HUDEP-2 (cell line): ENCODE measurements around the gene TRMT10A.

Experiments used
- DNase-seq, 76 experiments: peaks; one replicate each; lab custom pipeline; 2025; ENCODE audit not compliant: unreplicated experiment in 76 of 76; lab: John Stamatoyannopoulos, UW

Gene TRMT10A

GRCh38 chr4:99563310-99564186 lies at the start of gene TRMT10A:
TRMT10A (minus strand) TSS chr4:99564039; CDS start chr4:99559338, 4,701 bp downstream.
- DNase-seq, result peak; percentile 48 to 96 (median 91)

GRCh38 chr4:99612704-99613103 lies 48.9 kb upstream of the TRMT10A start:
- no peak for DNase-seq

GRCh38 chr4:99612281-99612680 lies 48.4 kb upstream of the TRMT10A start:
- DNase-seq, result no peak

- no peak for DNase-seq
Measured at GRCh38 chr4:99610605-99611175, 46.9 kb upstream of the TRMT10A start.

- no peak for DNase-seq
Measured at GRCh38 chr4:99608417-99608816, 44.6 kb upstream of the TRMT10A start.

GRCh38 chr4:99606716-99607115 lies 42.9 kb upstream of the TRMT10A start:
- no peak for DNase-seq

- no peak for DNase-seq
Measured at GRCh38 chr4:99594818-99595217, 31.0 kb upstream of the TRMT10A start.

- no peak for DNase-seq
Measured at GRCh38 chr4:99593781-99594641, 30.2 kb upstream of the TRMT10A start.

- no peak for DNase-seq
Measured at GRCh38 chr4:99591757-99592156, 27.9 kb upstream of the TRMT10A start.

GRCh38 chr4:99587803-99588202 lies 24.0 kb upstream of the TRMT10A start:
- no peak for DNase-seq

- DNase-seq, result no peak
Measured at GRCh38 chr4:99587309-99587708, 23.5 kb upstream of the TRMT10A start.

- no peak for DNase-seq
Measured at GRCh38 chr4:99586797-99587196, 23.0 kb upstream of the TRMT10A start.

- no peak for DNase-seq
Measured at GRCh38 chr4:99586322-99586721, 22.5 kb upstream of the TRMT10A start.

GRCh38 chr4:99585516-99585915 lies 21.7 kb upstream of the TRMT10A start:
- DNase-seq, result no peak

- no peak for DNase-seq
Measured at GRCh38 chr4:99578714-99579113, 14.9 kb upstream of the TRMT10A start.

- no peak for DNase-seq
Measured at GRCh38 chr4:99574530-99575324, 10.9 kb upstream of the TRMT10A start, which contains the start of gene MTTP. MTTP (plus strand) TSS chr4:99574824; CDS start chr4:99574910, 86 bp downstream.

GRCh38 chr4:99573735-99574368 lies 10.0 kb upstream of the TRMT10A start:
- no peak for DNase-seq

- no peak for DNase-seq
Measured at GRCh38 chr4:99572527-99573240, 8.8 kb upstream of the TRMT10A start.

- no peak for DNase-seq
Measured at GRCh38 chr4:99571883-99572282, 8.0 kb upstream of the TRMT10A start.
